ENCODE measurements around the gene BCAS3. TPM values are rescaled to one million over a fixed set of nuclear protein-coding genes. Genes with fewer than 3 reads are reported as not detected.

Gene BCAS3
- total RNA-seq, 2 experiments from 2014 or later: 5.1 to 6.9 TPM

DNA sequence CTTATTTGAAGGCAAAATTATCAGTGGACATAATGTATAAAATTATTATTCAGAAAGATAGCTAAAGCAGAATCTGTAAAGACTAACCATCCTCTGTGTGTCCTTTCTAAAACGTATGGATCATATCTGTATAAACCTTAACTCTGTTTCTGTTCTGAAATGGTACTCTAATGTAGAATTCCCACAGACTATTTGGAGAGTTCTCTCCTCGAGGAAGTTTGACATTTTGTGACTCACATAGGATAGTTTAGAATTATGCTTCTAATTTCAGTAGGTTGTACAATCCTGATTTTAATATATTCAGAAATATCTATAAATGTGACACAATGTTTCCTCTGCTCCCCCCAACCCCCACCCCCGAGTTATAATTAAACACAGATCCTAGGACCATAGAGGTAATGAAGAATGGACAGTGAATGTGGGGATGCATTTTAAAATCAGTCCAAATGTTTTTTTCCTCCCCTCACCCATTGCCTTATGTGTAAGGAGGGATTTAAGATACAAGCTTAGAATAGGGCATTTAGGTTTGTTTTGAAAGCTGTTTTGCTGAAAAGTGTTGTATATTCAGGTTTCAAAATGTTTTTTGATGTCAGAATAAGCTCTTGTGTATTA, 66.8 kb downstream of the BCAS3 start:
- H3K4me3 Mint-ChIP-seq: no peak overlapping the region
- no peaks in the 10 kb centered on the region for H3K27me3 Mint-ChIP-seq
- TF ChIP-seq, protein P1, sequence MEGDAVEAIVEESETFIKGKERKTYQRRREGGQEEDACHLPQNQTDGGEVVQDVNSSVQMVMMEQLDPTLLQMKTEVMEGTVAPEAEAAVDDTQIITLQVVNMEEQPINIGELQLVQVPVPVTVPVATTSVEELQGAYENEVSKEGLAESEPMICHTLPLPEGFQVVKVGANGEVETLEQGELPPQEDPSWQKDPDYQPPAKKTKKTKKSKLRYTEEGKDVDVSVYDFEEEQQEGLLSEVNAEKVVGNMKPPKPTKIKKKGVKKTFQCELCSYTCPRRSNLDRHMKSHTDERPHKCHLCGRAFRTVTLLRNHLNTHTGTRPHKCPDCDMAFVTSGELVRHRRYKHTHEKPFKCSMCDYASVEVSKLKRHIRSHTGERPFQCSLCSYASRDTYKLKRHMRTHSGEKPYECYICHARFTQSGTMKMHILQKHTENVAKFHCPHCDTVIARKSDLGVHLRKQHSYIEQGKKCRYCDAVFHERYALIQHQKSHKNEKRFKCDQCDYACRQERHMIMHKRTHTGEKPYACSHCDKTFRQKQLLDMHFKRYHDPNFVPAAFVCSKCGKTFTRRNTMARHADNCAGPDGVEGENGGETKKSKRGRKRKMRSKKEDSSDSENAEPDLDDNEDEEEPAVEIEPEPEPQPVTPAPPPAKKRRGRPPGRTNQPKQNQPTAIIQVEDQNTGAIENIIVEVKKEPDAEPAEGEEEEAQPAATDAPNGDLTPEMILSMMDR (IDR thresholded peaks at IDR 0.05): no peak
- no peaks in the 10 kb centered on the region for H3K36me3 Mint-ChIP-seq (ENCODE audit: low read depth)
- H3K9me3 Mint-ChIP-seq: no peaks in the 10 kb centered on the region
- POLR2A ChIA-PET: no interaction called here
- H3K27ac Mint-ChIP-seq: no peak overlapping the region
- no peaks in the 10 kb centered on the region for H3K4me1 Mint-ChIP-seq (ENCODE audit: low read depth)
- intact Hi-C loops (cut with micrococcal nuclease): no loop called here
- ATAC-seq: no peak
- no peak for DNase-seq
- CTCF ChIA-PET: interaction anchor here (1.7 kb wide), 1 partner anchor 23 kb away, joined by 9 read pairs; no protein-coding TSS in a partner anchor

DNA sequence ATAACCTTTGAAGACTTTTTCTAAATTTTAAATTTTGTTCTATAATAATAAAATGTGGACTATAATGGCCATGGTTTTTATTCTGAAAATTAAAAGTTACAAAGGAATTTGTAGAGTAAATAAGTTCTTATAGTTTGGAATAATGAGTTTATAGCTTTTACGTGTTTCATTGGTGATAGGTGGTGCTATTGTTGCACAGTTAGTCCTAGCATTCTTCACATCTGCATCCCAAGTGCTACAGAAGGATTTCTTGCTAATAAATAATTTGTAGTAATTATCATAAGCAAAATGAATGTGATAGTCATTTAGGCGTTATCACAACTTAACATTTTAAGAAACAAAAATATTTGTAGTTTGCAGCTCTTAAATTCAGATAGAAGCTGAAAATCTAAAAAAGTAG, 67.9 kb downstream of the BCAS3 start:
- H3K36me3 Mint-ChIP-seq (ENCODE audit: low read depth): peaks cover 2% of the 10 kb centered on the region
- no peak overlapping the region for H3K4me3 Mint-ChIP-seq
- CTCF ChIA-PET: interaction anchor here (0.7 to 1.1 kb wide), 2 partner anchors 10 to 25 kb away, joined by 3 read pairs; no protein-coding TSS in a partner anchor

DNA sequence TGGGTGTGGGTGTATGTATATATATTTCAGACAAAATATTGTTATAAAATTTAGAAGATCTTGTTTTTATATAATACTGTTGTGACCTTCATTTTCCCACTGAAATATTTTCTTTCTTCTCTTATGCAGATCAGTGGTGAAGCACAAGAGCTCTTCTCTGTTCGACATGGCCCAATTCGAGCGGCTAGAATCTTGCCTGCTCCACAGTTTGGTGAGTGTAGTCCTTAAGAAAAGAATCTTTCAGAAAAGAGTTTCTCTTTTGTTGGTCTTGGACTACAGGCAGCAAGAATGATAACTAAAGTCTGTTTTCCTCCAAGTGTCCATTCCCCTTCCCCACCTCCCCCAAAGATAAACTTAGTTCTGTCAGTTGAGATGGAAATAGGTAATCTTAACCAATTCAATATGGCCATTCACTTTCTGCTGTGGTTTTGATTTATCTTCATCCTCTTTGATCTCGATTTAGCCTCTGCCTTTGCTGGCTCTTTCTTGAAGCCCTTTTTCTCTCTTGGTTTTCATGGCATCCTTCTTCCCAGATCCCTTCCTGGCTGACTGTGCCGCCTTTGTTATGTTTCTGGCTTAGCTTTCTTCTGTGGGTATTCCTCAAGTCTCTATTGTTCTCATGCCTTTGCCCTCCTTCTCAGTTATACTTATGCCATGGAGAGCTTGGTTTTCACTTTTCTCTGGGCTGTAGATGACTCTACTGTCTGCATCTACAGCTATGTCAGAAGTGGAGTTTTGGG, 69.6 kb downstream of the BCAS3 start:
- TF ChIP-seq, protein P1 (IDR thresholded peaks at IDR 0.05): no peak
- no peak overlapping the region for H3K4me3 Mint-ChIP-seq
- no peaks in the 10 kb centered on the region for H3K9me3 Mint-ChIP-seq
- peaks cover 2% of the 10 kb centered on the region for H3K36me3 Mint-ChIP-seq (ENCODE audit: low read depth)
- H3K27me3 Mint-ChIP-seq: no peaks in the 10 kb centered on the region
- DNase-seq: no peak
- POLR2A ChIA-PET: no interaction called here
- CTCF ChIA-PET: interaction anchor here (1.1 kb wide), 2 partner anchors 13 to 27 kb away, joined by 4 to 5 read pairs; no protein-coding TSS in a partner anchor
- ATAC-seq: no peak
- intact Hi-C loops (cut with micrococcal nuclease): no loop called here
- no peak overlapping the region for H3K27ac Mint-ChIP-seq
- H3K4me1 Mint-ChIP-seq (ENCODE audit: low read depth): no peaks in the 10 kb centered on the region

More for the DNA sequence above, 67.9 kb downstream of the BCAS3 start:
- ATAC-seq (no peak), DNase-seq (no peak)
- TF ChIP-seq, protein P1 (IDR thresholded peaks at IDR 0.05): no peak
- no peaks in the 10 kb centered on the region for H3K9me3 Mint-ChIP-seq
- intact Hi-C loops (cut with micrococcal nuclease): no loop called here
- no peak overlapping the region for H3K27ac Mint-ChIP-seq
- no peaks in the 10 kb centered on the region for H3K27me3 Mint-ChIP-seq
- no peaks in the 10 kb centered on the region for H3K4me1 Mint-ChIP-seq (ENCODE audit: low read depth)
- POLR2A ChIA-PET: no interaction called here

DNA sequence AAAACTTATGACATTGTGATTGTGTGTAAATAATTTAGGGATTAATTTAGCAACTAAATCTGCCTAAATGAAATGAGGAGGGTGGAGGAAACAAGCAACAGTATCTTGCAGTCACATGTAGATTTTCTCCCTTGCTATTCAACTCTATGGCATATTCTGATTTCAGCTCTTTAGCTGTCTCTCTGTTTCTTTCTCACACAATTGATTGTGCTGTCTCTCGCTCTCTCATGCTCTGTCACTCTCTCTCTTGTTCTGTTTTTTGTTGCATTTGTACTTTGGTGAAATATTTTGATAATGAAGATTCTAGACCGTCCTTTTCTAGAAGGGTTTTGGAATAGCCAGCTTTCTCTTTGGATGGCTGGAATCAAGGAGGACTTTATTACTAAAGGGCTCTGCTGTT, 70.6 kb downstream of the BCAS3 start:
- TF ChIP-seq, protein P1 (IDR thresholded peaks at IDR 0.05): no peak
- CTCF ChIA-PET: interaction anchor here (1.1 to 1.4 kb wide), 3 partner anchors 14 to 28 kb away, joined by 4 to 5 read pairs (median 4); no protein-coding TSS in a partner anchor

DNA sequence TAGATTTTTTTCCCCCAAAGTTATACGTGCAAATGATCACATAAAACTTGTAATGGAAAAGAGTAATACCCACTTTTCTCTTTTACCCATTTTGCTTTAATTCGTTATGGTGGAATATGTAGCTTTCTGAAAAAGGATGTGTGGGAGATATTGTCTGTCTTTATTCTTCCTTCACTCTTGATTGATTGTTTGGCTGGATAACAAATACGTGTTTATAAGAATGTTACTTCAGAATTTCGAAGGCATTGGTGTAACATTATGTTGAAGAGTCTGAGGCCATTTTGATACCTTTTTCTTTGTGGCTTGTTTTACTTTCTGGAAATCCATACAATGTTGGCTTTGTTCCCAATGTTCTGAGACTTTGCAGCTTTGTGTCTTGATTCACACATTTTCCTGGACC, 71.4 kb downstream of the BCAS3 start:
- ATAC-seq (no peak), DNase-seq (no peak)
- peaks cover 2% of the 10 kb centered on the region for H3K36me3 Mint-ChIP-seq (ENCODE audit: low read depth)
- H3K4me3 Mint-ChIP-seq: no peak overlapping the region
- no peaks in the 10 kb centered on the region for H3K27me3 Mint-ChIP-seq
- CTCF ChIA-PET: interaction anchor here (1.4 kb wide), 1 partner anchor 28 kb away, joined by 4 read pairs; no protein-coding TSS in a partner anchor
- no peak overlapping the region for H3K27ac Mint-ChIP-seq
- POLR2A ChIA-PET: no interaction called here
- intact Hi-C loops (cut with micrococcal nuclease): no loop called here
- H3K4me1 Mint-ChIP-seq (ENCODE audit: low read depth): no peaks in the 10 kb centered on the region
- TF ChIP-seq, protein P1 (IDR thresholded peaks at IDR 0.05): no peak
- no peaks in the 10 kb centered on the region for H3K9me3 Mint-ChIP-seq

More for the DNA sequence above, 70.6 kb downstream of the BCAS3 start:
- Mint-ChIP-seq H3K4me3 (no peak overlapping the region), H3K27ac (no peak overlapping the region), H3K4me1 (ENCODE audit: low read depth) (no peaks in the 10 kb centered on the region), H3K36me3 (ENCODE audit: low read depth) (peaks cover 2% of the 10 kb centered on the region), H3K9me3 (no peaks in the 10 kb centered on the region), H3K27me3 (no peaks in the 10 kb centered on the region)
- POLR2A ChIA-PET: no interaction called here
- ATAC-seq (no peak), DNase-seq (no peak)
- intact Hi-C loops (cut with micrococcal nuclease): no loop called here

Measured in activated CD8-positive, alpha-beta T cell treated with anti-CD3 and anti-CD28 coated beads for 36 hours (primary cell).